HEK293T (cell line): Measurements from ENCODE around the gene RABGAP1L.
"Not testable (repeated sequence)": the region's sequence is repeated elsewhere in the genome, so short reads cannot be mapped to it uniquely, and the experiment has no call there.

Source experiments
- CTCF ChIA-PET: fragments of 350-600 bp; formaldehyde crosslinking; extraction: SDS; loops from one replicate; lab custom pipeline; 2021; ENCODE audit warnings: antibody characterized with exemption, inconsistent platforms; lab: Yijun Ruan, JAX
- POLR2A ChIA-PET: fragments of 350-600 bp; formaldehyde crosslinking; extraction: SDS; loops from one replicate; lab custom pipeline; 2020; ENCODE audit warnings: antibody characterized with exemption, inconsistent platforms; lab: Yijun Ruan, JAX
- DNase-seq: peaks from one replicate; pipeline ENCODE4 v3.0.0; 2012; ENCODE audit warnings: mixed read lengths; ENCODE audit errors: extremely low spot score
- ARNT ChIP-seq: fragments of 450-650 bp; IDR thresholded peaks from 2 replicates; pipeline ENCODE4 v1.6.1; 2017; ENCODE audit warnings: mild to moderate bottlenecking
- BHLHE40 ChIP-seq: fragments of 450-650 bp; IDR thresholded peaks from 2 replicates; pipeline ENCODE4 v1.6.1; 2016; ENCODE audit warnings: mild to moderate bottlenecking, moderate library complexity, borderline replicate concordance
- CTBP1 ChIP-seq: fragments of 450-650 bp; IDR thresholded peaks from 2 replicates; pipeline ENCODE4 v1.6.1; 2016; ENCODE audit warnings: borderline replicate concordance
- ELF4 ChIP-seq: fragments of 450-650 bp; IDR thresholded peaks from 2 replicates; pipeline ENCODE4 v1.6.1; 2017; ENCODE audit warnings: antibody characterized with exemption
- FOXA1 ChIP-seq: fragments of 450-650 bp; IDR thresholded peaks from 2 replicates; pipeline ENCODE4 v1.6.1; 2016; ENCODE audit warnings: mild to moderate bottlenecking
- FOXK2 ChIP-seq: fragments of 450-650 bp; IDR thresholded peaks from 2 replicates; pipeline ENCODE4 v1.6.1; 2016; ENCODE audit warnings: mild to moderate bottlenecking
- FOXM1 ChIP-seq: fragments of 450-650 bp; IDR thresholded peaks from 2 replicates; pipeline ENCODE4 v1.6.1; 2017; ENCODE audit warnings: mild to moderate bottlenecking, borderline replicate concordance
- HDGF ChIP-seq: fragments of 450-650 bp; IDR thresholded peaks from 2 replicates; pipeline ENCODE4 v1.6.1; 2017; ENCODE audit warnings: antibody characterized with exemption, borderline replicate concordance
- L3MBTL2 ChIP-seq: fragments of 450-650 bp; conservative IDR thresholded peaks from 2 replicates; pipeline ENCODE4 v1.6.1; 2016; ENCODE audit warnings: mild to moderate bottlenecking
- LEF1 ChIP-seq: fragments of 450-650 bp; IDR thresholded peaks from 2 replicates; pipeline ENCODE4 v1.6.1; 2017; ENCODE audit warnings: mild to moderate bottlenecking, borderline replicate concordance
- NFRKB ChIP-seq: fragments of 450-650 bp; IDR thresholded peaks from 2 replicates; pipeline ENCODE4 v1.6.1; 2016; ENCODE audit warnings: mild to moderate bottlenecking, moderate library complexity
- PKNOX1 ChIP-seq: fragments of 450-650 bp; IDR thresholded peaks from 2 replicates; pipeline ENCODE4 v1.6.1; 2016
- SP1 ChIP-seq: fragments of 450-650 bp; IDR thresholded peaks from 2 replicates; pipeline ENCODE4 v1.6.1; 2017
- SUZ12 ChIP-seq: fragments of 450-650 bp; IDR thresholded peaks from 2 replicates; pipeline ENCODE4 v1.6.1; 2016; ENCODE audit warnings: mild to moderate bottlenecking
- TARDBP ChIP-seq: fragments of 450-650 bp; IDR thresholded peaks from 2 replicates; pipeline ENCODE4 v1.6.1; 2016
- ZNF384 ChIP-seq: fragments of 450-650 bp; IDR thresholded peaks from 2 replicates; pipeline ENCODE4 v1.6.1; 2016

RABGAP1L gene

GRCh38 chr1:174225499-174226204 lies 66.3 kb downstream of the RABGAP1L start:
- no peak for TF ChIP-seq L3MBTL2
- no peak for TF ChIP-seq TARDBP
- TF ChIP-seq ZNF384: no peak
- no peak for TF ChIP-seq ARNT
- TF ChIP-seq SUZ12: no peak
- ChIA-PET CTCF (no interaction called here), POLR2A (no interaction called here)
- DNase-seq: no peak

- ChIA-PET CTCF (no interaction called here), POLR2A (no interaction called here)
- no peak for DNase-seq
- TF ChIP-seq L3MBTL2 (no peak), ZNF384 (no peak)
Observed at GRCh38 chr1:174230399-174230798, 71.1 kb downstream of the RABGAP1L start.

GRCh38 chr1:174232761-174233160 lies 73.4 kb downstream of the RABGAP1L start:
- TF ChIP-seq BHLHE40 (no peak), ELF4 (no peak), CTBP1 (no peak)
- CTCF ChIA-PET: no interaction called here
- POLR2A ChIA-PET: no interaction called here
- DNase-seq: no peak

- DNase-seq, CTCF ChIA-PET: not testable (repeated sequence)
- TF ChIP-seq L3MBTL2: peak; percentile 61
- POLR2A ChIA-PET: interaction anchor here (0.6 kb wide), 1 partner anchor 559 kb away, joined by 3 read pairs; no protein-coding TSS in a partner anchor
Observed at GRCh38 chr1:174238845-174239501, 79.7 kb downstream of the RABGAP1L start.

GRCh38 chr1:174239541-174239940 lies 80.2 kb downstream of the RABGAP1L start:
- ChIA-PET CTCF (no interaction called here), POLR2A (no interaction called here)
- TF ChIP-seq LEF1 (no peak), SUZ12 (no peak), L3MBTL2 (no peak), FOXK2 (no peak), BHLHE40 (no peak), TARDBP (0 out of 2 replicates have a peak, but pooled peaks have one; percentile 16)
- DNase-seq: no peak

- no peak for TF ChIP-seq HDGF
- TF ChIP-seq LEF1: no peak
- TF ChIP-seq FOXM1: no peak
- no peak for TF ChIP-seq NFRKB
- no peak for TF ChIP-seq SUZ12
- TF ChIP-seq PKNOX1: no peak
- no peak for TF ChIP-seq CTBP1
- TF ChIP-seq BHLHE40: no peak
- TF ChIP-seq ELF4: no peak
- no peak for TF ChIP-seq SP1
- DNase-seq: no peak
- ChIA-PET CTCF (no interaction called here), POLR2A (no interaction called here)
Observed at GRCh38 chr1:174242856-174243255, 83.5 kb downstream of the RABGAP1L start.

GRCh38 chr1:174243451-174244000 lies 84.2 kb downstream of the RABGAP1L start:
- ChIA-PET CTCF (no interaction called here), POLR2A (no interaction called here)
- DNase-seq: no peak
- TF ChIP-seq LEF1 (no peak), CTBP1 (no peak), NFRKB (no peak), TARDBP (no peak), SP1 (no peak), FOXA1 (no peak), FOXM1 (no peak), L3MBTL2 (no peak), ELF4 (no peak), PKNOX1 (no peak)

GRCh38 chr1:174244017-174244416 lies 84.7 kb downstream of the RABGAP1L start:
- TF ChIP-seq SUZ12 (no peak), ZNF384 (no peak), PKNOX1 (no peak), LEF1 (no peak), NFRKB (no peak), HDGF (no peak), FOXM1 (no peak), FOXA1 (no peak), TARDBP (no peak), L3MBTL2 (no peak), ELF4 (no peak), BHLHE40 (no peak), FOXK2 (no peak), ARNT (no peak), CTBP1 (no peak), SP1 (no peak)
- ChIA-PET CTCF (no interaction called here), POLR2A (no interaction called here)
- DNase-seq: no peak
